Tibial artery (tissue), 4 donors: ENCODE measurements around the gene IRF2.

Source experiments
- DNase-seq, 2 donors: peaks; one replicate each; pipeline ENCODE4 v3.0.0-alpha.2; 2019
- H3K27ac ChIP-seq, 2 donors: fragments of 200-600 bp; sonication (generic) in 1 of 2; 1 replicate in 1 of 2; 2 replicates in 1 of 2; pipeline ENCODE4 v1.5.1; 2018 to 2019; ENCODE audit warnings: mild to moderate bottlenecking in 1 of 2
- H3K27me3 ChIP-seq, 2 donors: fragments of 200-600 bp; sonication (generic) in 1 of 2; one replicate each; pipeline versions ENCODE4 v1.5.1 to v1.6.0; 2016 to 2019
- H3K36me3 ChIP-seq, 3 donors: fragments of 200-600 bp; sonication (generic) in 2 of 3; one replicate each; pipeline ENCODE4 v1.5.1; 2016 to 2019; ENCODE audit warnings: mild to moderate bottlenecking in 2 of 3
- H3K4me1 ChIP-seq, 4 donors: fragments of 200-600 bp; sonication (generic) in 2 of 4; 1 replicate in 3 of 4; 2 replicates in 1 of 4; pipeline ENCODE4 v1.5.1; 2016 to 2019
- H3K4me3 ChIP-seq, 2 donors: fragments of 200-600 bp; sonication (generic) in 1 of 2; 1 replicate in 1 of 2; 2 replicates in 1 of 2; pipeline ENCODE4 v1.5.1; 2018 to 2019; ENCODE audit warnings: mild to moderate bottlenecking in 2 of 2
- H3K9me3 ChIP-seq, 3 donors: fragments of 200-600 bp; sonication (generic) in 1 of 3; one replicate each; pipeline ENCODE4 v1.5.1; 2016 to 2019
- intact Hi-C: fragments of 100-400 bp; cut with DNase I; formaldehyde crosslinking; loops from one replicate; pipeline ENCODE4 v1.15.0; 2023; ENCODE audit warnings: low total_unique reads
- TF ChIP-seq, protein P1 (sequence below), 2 experiments: fragments of 200-600 bp in 1 of 2; fragments of 450-650 bp in 1 of 2; IDR thresholded peaks; one replicate each; pipeline ENCODE4 v1.5.1; 2017 to 2019; ENCODE audit warnings: antibody characterized with exemption in 2 of 2, mild to moderate bottlenecking in 1 of 2, moderate library complexity in 1 of 2

IRF2 gene

DNA sequence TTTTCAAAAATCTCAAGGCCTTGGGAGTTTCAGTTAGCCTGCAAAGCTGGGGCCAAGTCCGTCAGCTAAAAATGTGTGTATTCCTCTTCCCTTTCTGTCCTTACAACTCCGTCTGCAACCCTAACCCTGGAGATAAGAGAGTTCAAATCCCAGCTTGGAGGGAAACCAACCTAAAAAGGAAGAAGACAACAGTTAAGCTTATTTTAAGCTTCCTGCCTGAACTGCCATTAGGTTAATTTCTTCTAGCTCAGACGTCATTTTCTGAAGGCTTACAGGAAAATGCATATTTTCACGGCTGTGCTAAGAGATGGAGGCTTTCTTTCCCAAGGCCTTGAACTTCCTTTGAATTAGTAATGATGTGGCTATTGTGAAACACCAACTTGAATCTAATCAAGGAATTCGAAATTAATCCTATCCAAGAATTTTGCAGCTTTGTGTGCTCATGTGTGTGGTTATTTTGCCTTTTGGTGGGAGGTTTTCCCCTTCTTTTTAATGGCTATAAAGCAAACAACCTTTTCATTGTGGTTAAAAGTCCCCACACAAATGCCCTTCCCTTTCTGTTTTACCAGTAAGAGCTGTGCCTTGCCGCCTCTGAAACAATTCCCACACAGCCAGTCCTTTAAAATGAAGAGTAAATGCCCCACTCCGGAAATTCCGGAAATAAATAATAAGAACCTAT, 103.5 kb downstream of the IRF2 start:
- TF ChIP-seq, protein P1, sequence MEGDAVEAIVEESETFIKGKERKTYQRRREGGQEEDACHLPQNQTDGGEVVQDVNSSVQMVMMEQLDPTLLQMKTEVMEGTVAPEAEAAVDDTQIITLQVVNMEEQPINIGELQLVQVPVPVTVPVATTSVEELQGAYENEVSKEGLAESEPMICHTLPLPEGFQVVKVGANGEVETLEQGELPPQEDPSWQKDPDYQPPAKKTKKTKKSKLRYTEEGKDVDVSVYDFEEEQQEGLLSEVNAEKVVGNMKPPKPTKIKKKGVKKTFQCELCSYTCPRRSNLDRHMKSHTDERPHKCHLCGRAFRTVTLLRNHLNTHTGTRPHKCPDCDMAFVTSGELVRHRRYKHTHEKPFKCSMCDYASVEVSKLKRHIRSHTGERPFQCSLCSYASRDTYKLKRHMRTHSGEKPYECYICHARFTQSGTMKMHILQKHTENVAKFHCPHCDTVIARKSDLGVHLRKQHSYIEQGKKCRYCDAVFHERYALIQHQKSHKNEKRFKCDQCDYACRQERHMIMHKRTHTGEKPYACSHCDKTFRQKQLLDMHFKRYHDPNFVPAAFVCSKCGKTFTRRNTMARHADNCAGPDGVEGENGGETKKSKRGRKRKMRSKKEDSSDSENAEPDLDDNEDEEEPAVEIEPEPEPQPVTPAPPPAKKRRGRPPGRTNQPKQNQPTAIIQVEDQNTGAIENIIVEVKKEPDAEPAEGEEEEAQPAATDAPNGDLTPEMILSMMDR (IDR thresholded peaks at IDR 0.05): no peak
- Histone ChIP-seq H3K27me3 (no peaks in the 10 kb centered on the region), H3K36me3 (no peaks in the 10 kb centered on the region), H3K9me3 (no peaks in the 10 kb centered on the region), H3K4me3 (no peak overlapping the region), H3K4me1 (no peaks in the 10 kb centered on the region), H3K27ac (no peak overlapping the region)
- DNase-seq: no peak
- intact Hi-C loops: no loop called here

DNA sequence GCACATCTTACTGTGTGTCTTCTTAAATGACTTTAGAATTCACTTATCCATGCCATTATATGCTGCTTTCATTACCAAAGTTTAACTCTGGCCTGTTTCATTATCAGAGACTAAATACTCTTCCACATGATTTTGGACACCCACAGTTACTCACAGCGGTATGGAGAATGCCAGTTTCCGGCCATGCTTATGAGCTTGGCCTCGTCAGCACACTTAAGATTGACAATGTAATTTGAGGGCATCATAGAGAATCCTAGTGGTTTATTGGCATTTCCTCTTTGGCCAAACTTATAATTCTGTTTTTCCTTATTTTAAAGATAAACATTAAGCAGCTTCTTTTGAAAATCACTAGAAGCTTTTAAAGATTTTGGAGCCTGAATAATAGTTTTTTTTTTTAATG, 104.5 kb downstream of the IRF2 start:
- Histone ChIP-seq H3K27ac (no peak overlapping the region), H3K4me1 (no peaks in the 10 kb centered on the region), H3K4me3 (no peak overlapping the region), H3K27me3 (no peaks in the 10 kb centered on the region), H3K36me3 (no peaks in the 10 kb centered on the region), H3K9me3 (no peaks in the 10 kb centered on the region)
- intact Hi-C loops: no loop called here
- no peak for DNase-seq
- TF ChIP-seq, protein P1 (IDR thresholded peaks at IDR 0.05): no peak

DNA sequence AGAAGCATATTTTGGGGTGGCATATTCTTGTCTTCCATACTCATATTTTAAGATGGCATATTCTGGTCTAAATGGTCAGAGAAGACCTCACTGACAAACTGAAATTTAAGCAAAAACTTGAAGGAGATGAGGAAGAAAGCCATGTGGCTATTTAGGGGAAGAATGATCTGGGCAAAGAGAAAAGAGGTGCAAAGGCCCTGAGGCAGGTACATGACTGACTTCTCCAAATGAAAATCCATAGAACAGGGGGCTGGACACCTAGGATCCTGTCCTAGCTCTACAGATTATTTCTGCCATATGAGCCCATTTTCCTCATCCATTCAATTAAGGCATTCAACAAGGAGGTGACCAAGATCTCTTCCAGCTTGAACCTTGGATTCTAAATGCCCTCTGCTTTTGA, 105.6 kb downstream of the IRF2 start:
- Histone ChIP-seq H3K27me3 (no peaks in the 10 kb centered on the region), H3K4me3 (no peak overlapping the region), H3K4me1 (no peaks in the 10 kb centered on the region), H3K27ac (no peak overlapping the region), H3K36me3 (no peaks in the 10 kb centered on the region), H3K9me3 (no peaks in the 10 kb centered on the region)
- intact Hi-C loops: no loop called here
- no peak for DNase-seq
- TF ChIP-seq, protein P1 (IDR thresholded peaks at IDR 0.05): no peak

DNA sequence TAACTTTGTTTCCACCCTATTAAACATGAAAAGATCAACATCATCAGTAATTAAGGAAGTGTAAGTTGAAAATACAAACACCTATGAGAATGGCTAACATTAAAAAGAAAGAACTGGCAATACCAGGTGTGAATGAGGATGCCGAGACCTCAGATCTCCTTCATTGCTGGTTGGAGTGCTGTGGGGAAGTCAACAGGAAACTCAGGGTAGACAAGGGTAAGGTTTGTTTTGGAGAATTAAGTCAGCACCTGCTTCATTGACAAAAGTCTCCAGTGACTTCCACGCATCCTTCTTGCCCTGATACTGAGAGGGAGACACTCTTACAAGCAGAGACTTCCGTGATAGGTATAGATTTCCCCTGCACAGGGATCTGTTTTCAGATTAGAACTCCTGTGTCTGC, 106.1 kb downstream of the IRF2 start:
- Histone ChIP-seq H3K27me3 (no peaks in the 10 kb centered on the region), H3K4me3 (no peak overlapping the region), H3K4me1 (no peaks in the 10 kb centered on the region), H3K9me3 (no peaks in the 10 kb centered on the region), H3K27ac (no peak overlapping the region), H3K36me3 (no peaks in the 10 kb centered on the region)
- TF ChIP-seq, protein P1 (IDR thresholded peaks at IDR 0.05): no peak
- no peak for DNase-seq
- intact Hi-C loops: no loop called here

DNA sequence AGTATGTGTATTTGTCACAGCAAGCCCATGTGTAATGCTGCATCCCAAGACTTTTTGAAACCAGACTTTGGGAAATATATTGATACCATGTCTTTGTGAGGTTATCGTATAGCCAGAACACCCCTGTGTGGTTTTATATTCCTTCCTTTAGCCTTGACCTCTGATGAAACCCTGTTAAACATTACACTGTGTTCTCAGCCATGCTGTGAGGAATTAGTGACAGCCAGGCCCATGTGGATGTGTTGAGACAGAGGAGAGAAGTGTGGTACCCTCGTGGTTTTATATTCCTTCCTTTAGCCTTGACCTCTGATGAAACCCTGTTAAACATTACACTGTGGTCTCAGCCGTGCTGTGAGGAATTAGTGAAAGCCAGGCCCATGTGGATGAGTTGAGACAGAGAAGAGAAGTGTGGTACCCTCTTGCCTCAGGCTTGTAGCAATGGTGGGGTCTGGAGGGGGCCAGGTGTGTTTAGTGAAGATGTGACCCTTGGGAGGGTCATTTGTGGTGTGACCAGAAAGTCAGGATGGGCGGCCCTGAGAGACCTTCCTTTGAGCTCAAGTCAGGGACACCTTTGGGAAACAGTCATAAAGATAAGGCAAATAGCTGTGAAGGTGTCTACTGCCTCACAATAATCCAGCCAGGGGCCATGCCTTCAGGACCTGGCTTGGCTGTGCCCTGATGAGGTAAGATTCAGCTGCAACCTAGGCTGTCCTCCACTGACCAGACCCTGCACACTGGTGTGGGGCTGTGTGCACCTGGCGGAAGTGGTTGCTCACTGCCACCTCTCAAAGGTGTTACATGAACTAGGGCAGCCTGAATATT, 110.0 kb downstream of the IRF2 start:
- no peaks in the 10 kb centered on the region for H3K36me3 ChIP-seq
- peaks cover 0 to 29% (median 16%) of the 10 kb centered on the region in 4 donors for H3K4me1 ChIP-seq
- H3K4me3 ChIP-seq: no peak overlapping the region
- TF ChIP-seq, protein P1 (IDR thresholded peaks at IDR 0.05): no peak
- no peaks in the 10 kb centered on the region for H3K27me3 ChIP-seq
- no peak for DNase-seq
- no peaks in the 10 kb centered on the region for H3K9me3 ChIP-seq
- no peak overlapping the region for H3K27ac ChIP-seq
- intact Hi-C loops: loop anchor here (2.0 kb wide), 1 partner anchor 42 kb away; no protein-coding TSS in a partner anchor
